ENCODE data around the gene C6orf47.

Gene C6orf47

GRCh38 chr6:31634131-31634530, 26.4 kb downstream of the C6orf47 start:
- DNase-seq = no peak

- no peak for DNase-seq
Measured at GRCh38 chr6:31633447-31633846, 27.1 kb downstream of the C6orf47 start.

DNA sequence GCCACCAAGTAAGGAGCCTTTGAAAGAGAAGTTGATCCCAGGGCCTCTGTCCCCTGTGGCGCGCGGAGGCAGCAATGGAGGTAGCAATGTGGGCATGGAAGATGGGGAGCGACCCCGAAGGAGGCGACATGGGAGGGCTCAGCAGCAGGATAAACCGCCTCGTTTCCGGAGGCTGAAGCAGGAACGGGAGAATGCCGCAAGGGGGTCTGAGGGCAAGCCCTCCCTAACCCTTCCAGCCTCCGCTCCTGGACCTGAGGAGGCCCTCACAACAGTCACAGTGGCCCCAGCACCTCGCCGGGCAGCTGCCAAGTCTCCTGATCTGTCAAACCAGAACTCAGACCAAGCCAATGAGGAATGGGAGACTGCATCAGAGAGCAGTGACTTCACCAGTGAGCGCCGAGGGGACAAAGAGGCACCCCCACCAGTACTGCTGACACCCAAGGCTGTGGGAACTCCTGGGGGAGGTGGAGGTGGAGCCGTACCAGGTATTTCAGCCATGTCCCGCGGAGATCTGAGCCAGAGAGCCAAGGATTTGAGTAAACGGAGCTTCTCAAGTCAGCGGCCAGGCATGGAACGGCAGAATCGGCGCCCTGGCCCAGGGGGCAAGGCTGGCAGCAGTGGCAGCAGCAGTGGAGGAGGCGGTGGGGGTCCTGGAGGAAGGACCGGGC, 28.2 kb downstream of the C6orf47 start:
- no peak for DNase-seq

DNA sequence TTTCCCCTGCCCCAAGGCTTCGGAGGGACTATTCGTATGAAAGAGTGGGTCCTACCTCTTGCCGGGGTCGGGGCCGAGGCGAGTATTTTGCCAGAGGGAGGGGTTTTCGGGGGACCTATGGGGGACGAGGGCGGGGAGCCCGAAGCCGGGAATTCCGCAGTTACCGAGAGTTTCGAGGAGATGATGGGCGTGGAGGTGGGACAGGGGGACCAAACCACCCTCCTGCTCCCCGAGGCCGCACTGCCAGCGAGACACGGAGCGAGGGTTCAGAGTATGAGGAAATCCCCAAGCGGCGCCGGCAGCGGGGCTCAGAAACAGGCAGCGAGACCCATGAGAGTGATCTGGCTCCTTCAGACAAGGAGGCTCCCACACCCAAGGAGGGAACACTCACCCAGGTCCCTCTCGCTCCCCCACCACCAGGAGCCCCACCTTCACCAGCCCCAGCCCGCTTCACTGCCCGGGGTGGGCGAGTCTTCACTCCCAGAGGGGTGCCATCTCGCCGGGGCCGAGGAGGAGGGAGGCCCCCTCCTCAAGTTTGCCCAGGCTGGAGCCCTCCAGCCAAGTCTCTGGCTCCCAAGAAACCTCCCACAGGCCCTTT, 28.8 kb downstream of the C6orf47 start:
- DNase-seq = no peak

DNA sequence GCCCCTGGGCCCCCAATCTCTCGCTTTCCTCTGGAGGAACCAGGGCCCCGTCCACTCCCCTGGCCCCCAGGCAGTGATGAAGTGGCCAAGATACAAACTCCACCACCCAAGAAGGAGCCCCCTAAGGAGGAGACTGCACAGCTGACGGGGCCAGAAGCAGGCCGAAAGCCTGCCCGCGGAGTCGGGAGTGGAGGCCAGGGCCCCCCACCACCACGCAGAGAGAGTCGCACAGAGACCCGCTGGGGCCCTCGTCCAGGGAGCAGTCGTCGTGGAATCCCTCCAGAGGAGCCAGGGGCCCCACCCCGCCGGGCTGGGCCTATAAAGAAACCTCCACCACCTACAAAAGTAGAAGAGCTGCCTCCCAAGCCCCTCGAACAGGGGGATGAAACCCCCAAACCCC, 29.4 kb downstream of the C6orf47 start:
- DNase-seq = no peak

DNA sequence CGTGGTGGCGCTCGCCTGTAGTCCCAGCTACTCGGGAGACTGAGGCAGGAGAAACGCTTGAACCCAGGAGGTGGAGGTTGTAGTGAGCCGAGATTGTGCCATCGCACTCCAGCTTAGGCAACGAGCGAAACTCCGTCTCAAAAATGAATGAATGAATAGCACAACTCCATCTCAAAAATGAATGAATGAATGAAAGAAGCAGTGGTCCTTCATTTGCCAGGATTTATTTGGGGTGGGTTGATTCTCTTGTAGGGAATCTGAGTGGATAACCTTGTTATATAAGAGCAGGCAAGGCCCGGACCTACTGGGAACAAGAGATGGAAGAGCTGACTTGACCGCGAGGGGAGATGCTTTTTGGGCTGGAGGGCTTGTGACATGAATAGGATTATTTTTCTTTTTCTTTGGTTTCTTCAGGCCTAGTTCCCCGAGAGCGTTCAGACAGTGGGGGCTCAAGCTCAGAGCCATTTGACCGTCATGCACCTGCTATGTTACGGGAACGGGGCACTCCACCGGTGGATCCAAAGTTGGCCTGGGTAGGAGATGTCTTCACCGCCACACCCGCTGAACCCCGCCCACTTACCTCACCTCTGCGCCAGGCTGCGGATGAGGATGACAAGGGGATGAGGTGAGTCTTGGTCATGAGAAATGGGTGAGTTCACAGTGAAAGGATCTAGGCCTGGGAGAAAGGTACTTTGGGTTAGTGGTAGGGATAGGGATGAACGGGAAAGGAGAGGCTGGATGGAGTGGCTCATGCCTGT, 30.2 kb downstream of the C6orf47 start:
- no peak for DNase-seq

- DNase-seq = no peak
Measured at GRCh38 chr6:31629014-31629413, 31.6 kb downstream of the C6orf47 start.

GRCh38 chr6:31627690-31628287, 32.8 kb downstream of the C6orf47 start:
- no peak for DNase-seq

- no peak for DNase-seq
Measured at GRCh38 chr6:31626952-31627351, 33.6 kb downstream of the C6orf47 start.

DNA sequence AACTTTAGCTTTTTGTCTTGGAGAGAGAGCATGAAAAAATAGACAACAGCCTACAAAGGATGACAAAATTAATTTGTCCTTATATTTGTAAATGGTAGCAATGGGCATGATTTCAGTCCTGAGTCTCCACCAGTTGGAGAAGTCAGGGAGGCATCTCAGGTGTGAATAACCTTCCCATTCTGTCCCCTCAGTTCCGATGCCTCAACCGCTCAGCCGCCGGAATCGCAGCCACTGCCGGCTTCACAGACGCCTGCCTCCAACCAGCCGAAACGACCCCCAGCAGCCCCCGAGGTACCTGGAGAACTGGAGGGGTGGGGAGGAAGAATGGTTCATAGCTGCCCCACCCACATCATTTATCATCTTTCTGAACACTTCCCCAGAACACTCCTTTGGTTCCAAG, 36.5 kb downstream of the C6orf47 start:
- no peak for DNase-seq

GRCh38 chr6:31622684-31623091, 37.9 kb downstream of the C6orf47 start:
- DNase-seq = no peak

- DNase-seq = no peak
Measured at GRCh38 chr6:31621991-31622390, 38.6 kb downstream of the C6orf47 start.

GRCh38 chr6:31621320-31621939, 39.1 kb downstream of the C6orf47 start:
- no peak for DNase-seq

DNA sequence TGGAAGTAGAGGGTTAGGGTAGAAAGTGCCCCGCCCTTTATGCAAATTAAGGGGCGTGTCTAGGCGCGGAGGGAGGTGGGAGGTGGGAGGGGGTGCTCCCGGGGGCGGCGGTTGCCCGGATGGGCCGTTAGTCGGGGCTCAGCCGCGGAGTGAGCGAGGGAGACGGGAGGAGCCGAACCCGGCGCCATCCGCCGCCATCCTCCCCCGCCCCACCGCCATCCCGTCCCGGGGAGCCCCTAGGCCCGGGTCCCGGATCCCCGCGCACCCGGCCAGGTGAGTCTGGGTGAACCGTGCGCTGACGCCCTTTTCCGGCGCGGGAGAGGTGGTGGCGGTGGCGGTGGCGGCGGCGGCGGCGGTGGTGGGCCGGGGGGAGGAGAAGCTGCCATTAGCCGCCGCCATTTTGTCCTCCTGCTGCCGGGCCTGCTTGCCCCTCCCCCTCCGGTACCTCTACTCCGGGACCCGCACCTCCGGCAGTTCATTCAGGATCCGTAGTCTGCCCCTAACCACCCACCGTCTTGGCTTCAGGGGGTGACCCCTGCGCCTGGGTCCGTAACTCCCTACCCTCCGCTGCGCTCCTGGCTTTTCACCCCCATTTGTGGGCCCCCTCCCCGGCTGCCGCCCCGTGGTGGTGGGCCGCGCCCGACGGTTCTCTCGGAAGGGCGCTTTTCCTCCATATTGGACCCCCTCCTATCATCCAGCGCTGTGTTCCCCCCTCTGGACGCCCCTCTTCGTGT, 39.8 kb downstream of the C6orf47 start, which contains the start of gene PRRC2A:
Gene PRRC2A, plus strand, starts transcription at position 130 of the 734 bp plus-strand sequence. CDS start 2,075 bp downstream, outside the sequence.
- no peak for DNase-seq

- peak; percentile 99 for DNase-seq
Measured at GRCh38 chr6:31619805-31620585, 40.6 kb downstream of the C6orf47 start.

GRCh38 chr6:31617010-31617409, 43.6 kb downstream of the C6orf47 start:
- no peak for DNase-seq

DNA sequence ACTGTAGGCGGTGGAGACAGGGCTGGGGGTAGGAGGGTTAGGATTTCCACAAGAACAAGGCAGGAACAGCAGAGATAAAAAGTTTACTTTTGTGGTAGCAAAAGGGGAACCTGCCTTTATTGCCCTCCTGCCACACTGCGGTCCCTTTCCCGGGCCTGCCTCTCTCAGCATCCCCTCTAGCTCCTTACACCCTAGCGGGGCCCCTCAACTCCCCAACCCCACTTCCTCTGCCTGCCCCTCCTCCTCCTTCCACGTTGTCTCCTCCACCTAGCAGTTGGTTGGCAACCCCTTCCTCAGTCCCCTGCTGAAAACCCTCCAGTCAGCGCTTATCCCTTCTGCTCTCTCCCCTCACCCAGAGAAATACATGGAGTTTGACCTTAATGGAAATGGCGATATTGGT, 44.8 kb downstream of the C6orf47 start:
- no peak for DNase-seq

DNA sequence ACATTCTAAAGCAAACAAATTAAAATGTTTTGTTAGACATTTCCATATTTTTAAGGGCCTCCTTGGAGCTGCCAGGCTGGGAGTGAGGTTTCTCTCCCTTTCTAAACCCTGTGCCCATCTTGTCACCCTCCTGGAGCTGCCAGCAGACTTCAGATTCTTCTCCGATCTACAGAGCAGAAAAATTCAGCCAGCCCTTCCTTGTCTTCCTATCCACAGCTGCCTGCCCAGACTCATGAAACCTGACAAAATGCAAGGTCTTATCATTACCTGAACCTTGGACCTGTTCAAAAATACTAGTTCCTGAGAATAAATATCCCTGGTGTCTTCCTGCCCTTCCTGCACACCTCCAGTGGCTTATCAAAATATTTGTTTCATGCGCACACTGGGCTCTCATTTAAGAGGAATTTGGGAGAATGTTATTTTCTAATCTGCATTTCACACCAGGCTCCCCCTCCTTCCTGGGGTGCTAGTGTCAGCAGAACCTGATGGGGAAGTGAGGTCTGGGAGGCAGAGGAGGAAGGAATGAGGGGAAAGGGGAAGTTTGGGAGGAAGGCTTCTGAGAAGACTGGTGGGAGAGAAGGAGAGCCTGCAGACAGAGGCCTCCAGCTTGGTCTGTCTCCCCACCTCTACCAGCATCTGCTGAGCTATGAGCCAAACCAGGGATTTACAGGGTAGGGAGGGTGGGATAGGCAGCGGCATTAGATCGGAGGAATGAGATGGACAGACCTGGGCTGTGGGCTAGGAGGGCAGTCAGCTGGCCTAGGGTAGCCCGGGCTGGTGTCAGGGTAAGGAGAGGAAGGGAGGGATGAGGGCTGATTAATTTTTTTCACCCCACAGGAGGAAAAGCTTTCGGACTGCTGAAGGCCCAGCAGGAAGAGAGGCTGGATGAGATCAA, 45.6 kb downstream of the C6orf47 start, which contains the start of gene AIF1:
Gene AIF1, plus strand, starts transcription at position 551 of the 895 bp plus-strand sequence. Its CDS starts 96 bp downstream, at position 647.
- DNase-seq = no peak

DNA sequence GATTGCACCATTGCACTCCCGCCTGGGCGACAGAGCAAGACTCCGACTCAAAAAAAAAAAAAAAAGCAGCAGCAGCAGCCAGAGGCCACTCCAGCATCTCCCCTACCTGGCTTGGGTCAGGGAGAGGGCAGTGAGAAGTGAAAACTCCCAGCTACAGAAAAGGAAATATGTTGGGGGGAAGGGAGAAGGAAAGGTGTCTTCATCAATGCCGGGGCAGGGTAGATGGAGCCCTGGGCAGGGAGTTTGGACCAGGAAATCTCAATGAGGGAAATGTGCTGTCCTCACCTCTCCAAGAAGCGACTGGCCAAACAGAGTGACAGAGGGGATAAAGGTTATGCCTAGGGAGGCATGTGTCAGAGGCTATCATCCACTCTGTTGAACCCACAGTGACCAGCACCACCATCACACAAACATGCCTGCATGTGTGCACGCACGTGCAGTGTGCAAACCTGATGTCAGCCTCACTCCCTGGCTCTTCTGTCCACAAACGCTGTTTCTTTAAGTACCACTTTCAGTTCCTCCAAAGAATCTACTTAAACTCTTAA, 46.4 kb downstream of the C6orf47 start:
- no peak for DNase-seq

DNA sequence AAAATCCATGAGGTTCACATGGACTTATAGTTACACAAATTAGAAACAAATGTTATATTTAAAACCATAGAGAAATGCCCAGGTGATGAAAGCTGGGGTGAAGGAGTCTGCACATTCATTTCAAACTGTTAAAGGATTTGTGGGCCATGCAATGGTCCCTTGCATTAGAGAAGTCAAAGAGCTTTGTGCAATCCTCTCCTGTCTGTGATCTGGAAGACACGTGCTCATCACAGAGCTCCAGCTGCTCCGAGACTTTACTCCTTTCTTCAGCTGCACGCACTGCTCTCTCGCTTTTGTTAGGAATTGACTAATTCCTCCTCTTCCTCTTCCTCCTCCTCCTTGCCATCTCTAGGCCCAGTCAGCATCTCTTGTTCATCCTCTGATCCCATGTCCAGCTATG, 49.6 kb downstream of the C6orf47 start:
- DNase-seq = no peak
